Large intestine (tissue), 3 donors: Measurements from ENCODE around the gene GSTA5. TPM values are rescaled to one million over a fixed set of nuclear protein-coding genes. Genes with fewer than 3 reads are reported as not detected.
"Not testable (repeated sequence)": the region's sequence is repeated elsewhere in the genome, so short reads cannot be mapped to it uniquely, and the experiment has no call there.

Experiments used
- DNase-seq, 2 donors: peaks; one replicate each; pipeline versions ENCODE4 v3.0.0 to v3.0.0-alpha.2; 2013
- H3K27ac ChIP-seq: one replicate; pipeline ENCODE4 v1.5.1; 2013; ENCODE audit warnings: low read length
- H3K27me3 ChIP-seq: 2 replicates; pipeline ENCODE4 v1.6.1; 2013; ENCODE audit warnings: low read length; ENCODE audit not compliant: control insufficient read depth, insufficient read depth
- H3K36me3 ChIP-seq: 2 replicates; pipeline ENCODE4 v1.6.1; 2013; ENCODE audit warnings: low read length; ENCODE audit not compliant: control insufficient read depth, insufficient read depth
- H3K4me1 ChIP-seq: one replicate; pipeline ENCODE4 v1.6.1; 2013; ENCODE audit warnings: low read length; ENCODE audit not compliant: control insufficient read depth, insufficient read depth
- H3K4me3 ChIP-seq: one replicate; pipeline ENCODE4 v1.5.1; 2013; ENCODE audit warnings: low read length
- H3K9me3 ChIP-seq: one replicate; pipeline ENCODE4 v1.6.1; 2013; ENCODE audit warnings: mild to moderate bottlenecking, low read depth, low read length, moderate library complexity; ENCODE audit not compliant: control insufficient read depth
- WGBS: methylation state at CpG from one replicate; pipeline ENCODE4 v1.1.5; 2013; ENCODE audit warnings: low lambda C conversion rate; ENCODE audit not compliant: insufficient coverage; 5-methylcytosine and 5-hydroxymethylcytosine counted together
- polyA plus RNA-seq: library from polyadenylated mRNA; unstranded; fragments of 120-200 nt; gene quantifications from one replicate; pipeline ENCODE4 v1.2.1, GENCODE V29; 2013

GSTA5 gene
- polyA plus RNA-seq, 1 donor = not detected

DNA sequence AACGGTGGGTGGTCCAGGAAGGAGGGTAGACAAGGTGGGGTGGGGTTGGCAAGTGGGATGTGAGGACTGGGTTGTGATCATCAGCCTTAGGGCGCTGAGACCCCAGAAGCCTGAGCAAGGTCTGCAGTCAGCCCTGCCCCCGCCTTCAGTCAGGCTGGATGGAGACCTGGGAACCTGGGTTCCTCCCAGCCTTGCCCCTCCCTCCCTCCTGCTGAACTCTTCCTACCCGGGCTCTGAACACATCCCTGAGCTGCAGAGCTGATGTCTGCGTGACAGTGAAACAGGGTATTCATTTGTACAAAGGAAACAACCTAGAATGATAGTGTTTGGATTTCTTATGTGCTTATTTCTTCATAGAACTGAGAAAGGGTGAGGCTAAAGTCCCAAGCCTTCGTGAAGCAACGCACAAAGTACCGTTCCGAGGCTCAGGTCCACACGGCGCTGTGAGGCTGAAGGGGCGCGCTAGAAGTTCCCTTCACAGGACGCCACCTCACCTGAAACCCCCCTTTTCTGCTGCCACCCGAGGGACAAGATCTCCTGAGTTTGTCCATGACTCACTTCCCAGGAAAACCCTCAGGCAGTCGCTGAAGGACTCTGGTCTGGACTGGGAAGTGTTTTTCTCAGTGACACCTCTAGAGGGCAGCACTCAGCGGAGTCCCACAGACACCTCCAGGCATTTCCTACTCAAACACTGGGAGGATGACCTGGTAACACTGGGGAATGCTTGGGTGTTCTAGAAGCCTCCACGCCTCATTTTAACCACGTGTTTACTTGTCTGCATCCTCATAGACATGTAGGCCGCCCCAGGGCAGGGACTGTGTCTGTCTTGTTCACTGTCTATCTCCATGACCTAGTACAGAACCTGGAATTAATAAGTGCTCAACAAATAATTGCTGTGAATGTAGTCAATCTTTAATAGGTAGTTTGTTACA lies 1.2 kb downstream of the GSTA5 start:
- Histone ChIP-seq H3K4me3 (no peak overlapping the region), H3K36me3 (no peaks in the 10 kb centered on the region), H3K9me3 (no peaks in the 10 kb centered on the region), H3K27ac (no peak overlapping the region), H3K4me1 (peaks cover 4% of the 10 kb centered on the region), H3K27me3 (no peaks in the 10 kb centered on the region)
- no CpG with 5 or more reads among the region's 20 CpGs for WGBS
- DNase-seq = peak; percentile 55 to 68

GRCh38 chr6:52834481-52834880 lies 6.1 kb downstream of the GSTA5 start:
- WGBS = no CpG with 5 or more reads among the region's 1 CpG
- Histone ChIP-seq H3K27me3 (no peaks in the 10 kb centered on the region), H3K4me3 (no peak overlapping the region), H3K4me1 (no peaks in the 10 kb centered on the region), H3K36me3 (no peaks in the 10 kb centered on the region), H3K27ac (no peak overlapping the region), H3K9me3 (peaks cover 1% of the 10 kb centered on the region)
- no peak for DNase-seq

GRCh38 chr6:52830869-52831268 lies 9.7 kb downstream of the GSTA5 start:
- WGBS = no CpG with 5 or more reads among the region's 4 CpGs
- H3K4me1 ChIP-seq = peaks cover 11% of the 10 kb centered on the region
- not testable (repeated sequence) for H3K27ac ChIP-seq, DNase-seq, H3K27me3 ChIP-seq, H3K36me3 ChIP-seq, H3K4me3 ChIP-seq, H3K9me3 ChIP-seq

DNA sequence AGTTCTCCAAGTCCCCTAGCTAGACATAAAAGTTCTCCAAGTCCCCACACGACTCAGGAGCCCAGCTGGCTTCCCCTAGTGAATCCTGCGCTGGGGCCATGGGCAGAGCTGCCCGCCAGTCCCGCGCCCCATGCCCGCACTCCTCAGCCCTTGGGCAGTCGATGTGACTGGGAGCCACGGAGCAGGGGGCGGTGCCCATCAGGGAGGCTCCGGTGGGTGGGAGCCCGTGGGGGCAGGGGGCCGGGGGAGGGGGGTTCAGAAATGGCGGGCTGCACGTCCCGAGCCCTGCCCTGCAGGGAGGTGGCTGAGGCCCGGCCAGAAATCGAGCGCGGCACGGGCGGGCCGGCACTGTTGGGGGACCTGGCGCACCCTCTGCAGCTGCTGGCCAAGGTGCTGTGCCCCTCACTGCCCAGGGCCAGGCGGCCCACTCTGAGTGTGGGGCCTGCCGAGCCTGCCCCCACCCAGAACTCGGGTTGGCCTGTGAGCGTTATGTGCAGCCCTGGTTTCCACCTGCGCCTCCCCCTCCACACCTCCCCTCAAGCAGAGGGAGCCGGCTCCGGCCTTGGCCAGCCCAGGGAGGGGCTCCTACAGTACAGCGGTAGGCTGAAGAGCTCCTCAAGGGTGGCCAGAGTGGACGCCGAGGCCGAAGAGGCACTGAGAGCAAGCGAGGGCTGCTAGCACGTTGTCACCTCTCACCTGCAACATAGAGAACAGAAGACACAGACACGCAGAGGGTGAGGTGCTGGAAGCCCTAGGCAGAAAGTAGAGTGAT lies 11.4 kb downstream of the GSTA5 start:
- no CpG with 5 or more reads among the region's 37 CpGs for WGBS

GRCh38 chr6:52828621-52829020 lies 12.0 kb downstream of the GSTA5 start:
- DNase-seq, H3K36me3 ChIP-seq, H3K27me3 ChIP-seq, H3K27ac ChIP-seq, H3K4me3 ChIP-seq: not testable (repeated sequence)
- H3K4me1 ChIP-seq = peaks cover 11% of the 10 kb centered on the region
- 100% methylated on average over 1 of the region's 4 CpGs for WGBS
- H3K9me3 ChIP-seq = peaks cover 22% of the 10 kb centered on the region

More for the DNA sequence above, 11.4 kb downstream of the GSTA5 start:
- Histone ChIP-seq H3K9me3 (peaks cover 22% of the 10 kb centered on the region), H3K27ac (no peak overlapping the region), H3K4me3 (no peak overlapping the region), H3K27me3 (no peaks in the 10 kb centered on the region), H3K36me3 (no peaks in the 10 kb centered on the region), H3K4me1 (peaks cover 11% of the 10 kb centered on the region)
- DNase-seq = no peak

- WGBS = no CpG with 5 or more reads among the region's 1 CpG
- DNase-seq = peak in 1 of 2 donors; percentile 23
Observed at GRCh38 chr6:52827073-52827783, 13.4 kb downstream of the GSTA5 start.

DNA sequence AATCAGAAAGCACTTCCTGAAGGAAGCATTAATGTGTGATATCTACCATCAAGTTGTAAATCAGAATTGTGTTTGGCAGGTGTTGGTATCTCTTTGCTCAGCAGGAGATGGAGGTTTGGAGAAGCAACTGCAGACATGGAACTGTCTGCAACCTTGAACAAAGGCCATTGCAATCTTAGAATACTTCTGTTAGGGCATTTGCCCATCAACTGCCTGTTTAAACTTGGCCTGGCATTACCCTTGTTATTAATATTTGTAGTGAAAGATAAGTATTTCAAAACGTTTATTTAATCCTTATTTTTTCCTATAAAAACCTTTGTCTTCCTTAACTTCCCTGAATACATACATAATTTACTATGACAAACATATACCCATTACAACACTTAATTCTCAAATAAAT lies 14.1 kb downstream of the GSTA5 start:
- 38% methylated on average over 1 of the region's 1 CpG for WGBS
- Histone ChIP-seq H3K27ac (peak overlapping the region; percentile 3), H3K36me3 (no peaks in the 10 kb centered on the region), H3K27me3 (no peaks in the 10 kb centered on the region), H3K4me1 (peaks cover 11% of the 10 kb centered on the region), H3K9me3 (peaks cover 25% of the 10 kb centered on the region), H3K4me3 (no peak overlapping the region)
- DNase-seq = no peak

More at GRCh38 chr6:52827073-52827783, 13.4 kb downstream of the GSTA5 start:
- H3K4me1 ChIP-seq = peaks cover 11% of the 10 kb centered on the region
- H3K36me3 ChIP-seq, H3K27me3 ChIP-seq, H3K4me3 ChIP-seq: not testable (repeated sequence)
- H3K27ac ChIP-seq = peak overlapping the region; percentile 3
- peaks cover 22% of the 10 kb centered on the region for H3K9me3 ChIP-seq

DNA sequence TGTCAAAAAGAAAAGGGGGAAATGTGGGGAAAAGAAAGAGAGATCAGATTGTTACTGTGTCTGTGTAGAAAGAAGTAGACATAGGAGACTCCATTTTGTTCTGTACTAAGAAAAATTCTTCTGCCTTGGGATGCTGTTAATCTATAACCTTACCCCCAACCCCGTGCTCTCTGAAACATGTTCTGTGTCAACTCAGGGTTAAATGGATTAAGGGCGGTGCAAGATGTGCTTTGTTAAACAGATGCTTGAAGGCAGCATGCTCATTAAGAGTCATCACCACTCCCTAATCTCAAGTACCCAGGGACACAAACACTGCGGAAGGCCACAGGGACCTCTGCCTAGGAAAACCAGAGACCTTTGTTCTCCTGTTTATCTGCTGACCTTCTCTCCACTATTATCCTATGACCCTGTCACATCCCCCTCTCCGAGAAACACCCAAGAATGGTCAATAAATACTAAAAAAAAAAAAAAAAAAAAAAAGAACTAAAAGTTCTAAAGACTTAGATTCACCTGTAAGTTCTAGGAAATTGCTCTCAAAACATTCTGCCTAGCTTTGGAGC lies 14.6 kb downstream of the GSTA5 start:
- no CpG with 5 or more reads among the region's 4 CpGs for WGBS
- DNase-seq, H3K36me3 ChIP-seq, H3K4me3 ChIP-seq, H3K27me3 ChIP-seq: not testable (repeated sequence)
- peaks cover 11% of the 10 kb centered on the region for H3K4me1 ChIP-seq
- peaks cover 25% of the 10 kb centered on the region for H3K9me3 ChIP-seq
- H3K27ac ChIP-seq = peak overlapping the region; percentile 3

- not testable (repeated sequence) for DNase-seq, H3K27ac ChIP-seq, H3K4me3 ChIP-seq, H3K27me3 ChIP-seq, H3K36me3 ChIP-seq
- peaks cover 11% of the 10 kb centered on the region for H3K4me1 ChIP-seq
- peaks cover 25% of the 10 kb centered on the region for H3K9me3 ChIP-seq
- WGBS = no CpG with 5 or more reads among the region's 25 CpGs
Observed at GRCh38 chr6:52825270-52825793, 15.3 kb downstream of the GSTA5 start.
